Upper lobe of left lung (tissue), 4 donors: Measurements from ENCODE around the gene MYBPH.

ENCODE experiments used
- CTCF ChIP-seq, 6 experiments: fragments of 450-650 bp in 4 of 6; fragments of 200-600 bp in 2 of 6; sonication (generic) in 2 of 6; IDR thresholded peaks; one replicate each; pipeline ENCODE4 v1.5.1; 2016 to 2019; ENCODE audit warnings: antibody characterized with exemption in 6 of 6
- POLR2AphosphoS5 ChIP-seq, 2 donors: sonication (generic); formaldehyde crosslinking; IDR thresholded peaks; one replicate each; pipeline ENCODE4 v1.5.1; 2017; ENCODE audit warnings: antibody characterized with exemption in 2 of 2

DNA sequence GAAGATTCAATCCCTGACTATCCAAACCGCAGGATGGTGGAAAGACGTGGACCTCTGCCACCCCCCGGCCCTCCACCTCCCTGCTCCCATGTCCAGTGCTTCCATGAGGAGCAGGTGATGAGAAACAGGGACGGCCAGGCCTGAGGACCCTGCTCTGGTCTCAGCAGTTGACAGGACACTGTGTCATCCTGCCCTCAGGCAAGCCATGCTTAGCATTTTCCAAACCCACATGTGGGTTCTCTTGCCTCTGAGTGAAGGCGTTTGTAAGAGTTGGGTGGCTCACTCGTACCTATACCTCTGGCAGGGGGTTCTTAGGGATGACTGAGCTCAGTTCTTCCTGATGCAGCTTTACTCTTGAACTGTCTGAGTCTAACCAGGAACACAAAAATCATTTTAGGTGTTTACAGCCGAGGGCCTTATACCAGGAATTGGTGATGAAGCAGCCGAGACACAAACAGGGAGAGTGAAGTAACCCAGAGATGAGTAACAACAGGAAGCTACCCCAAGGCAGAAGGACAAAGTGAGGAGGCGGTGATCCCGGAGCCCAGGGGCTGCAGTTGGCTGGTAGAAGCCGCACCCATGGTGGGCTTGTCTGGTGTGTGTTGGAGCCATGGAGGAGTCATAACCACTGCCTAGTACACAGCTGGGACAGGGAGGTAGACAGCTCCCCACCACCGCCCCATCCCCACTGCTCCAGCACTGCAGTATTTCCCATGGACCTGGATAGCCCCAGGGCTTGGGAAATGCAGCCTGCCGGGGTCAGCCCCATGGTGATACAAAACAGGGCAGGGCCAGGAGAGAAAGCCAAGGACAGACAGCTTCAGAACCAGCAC, 21.4 kb downstream of the MYBPH start:
- no peak for TF ChIP-seq CTCF (IDR thresholded peaks at IDR 0.05)
- TF ChIP-seq POLR2AphosphoS5 (IDR thresholded peaks at IDR 0.05): no peak
